GM13977 (cell line): ENCODE results near the gene CTIF.

ENCODE experiments used
- DNase-seq: peaks from one replicate; pipeline ENCODE4 v3.0.0; 2012; ENCODE audit warnings: low spot score
- in situ Hi-C: fragments of 300-500 bp; cut with MboI; formaldehyde crosslinking; loops from one replicate; pipeline ENCODE4 v1.12.0; 2022; ENCODE audit warnings: low sequenced_read_pairs, low pct_unique_long_range_greater_than_20kb, mixed read lengths, inconsistent platforms; ENCODE audit not compliant: unreplicated experiment
- TF ChIP-seq, protein P1 (sequence below): IDR thresholded peaks from 2 replicates; pipeline ENCODE4 v1.5.1; 2012; ENCODE audit warnings: mild to moderate bottlenecking, control low read depth; ENCODE audit not compliant: insufficient read depth; ENCODE audit errors: extremely low read depth, missing control alignments

Gene CTIF

DNA sequence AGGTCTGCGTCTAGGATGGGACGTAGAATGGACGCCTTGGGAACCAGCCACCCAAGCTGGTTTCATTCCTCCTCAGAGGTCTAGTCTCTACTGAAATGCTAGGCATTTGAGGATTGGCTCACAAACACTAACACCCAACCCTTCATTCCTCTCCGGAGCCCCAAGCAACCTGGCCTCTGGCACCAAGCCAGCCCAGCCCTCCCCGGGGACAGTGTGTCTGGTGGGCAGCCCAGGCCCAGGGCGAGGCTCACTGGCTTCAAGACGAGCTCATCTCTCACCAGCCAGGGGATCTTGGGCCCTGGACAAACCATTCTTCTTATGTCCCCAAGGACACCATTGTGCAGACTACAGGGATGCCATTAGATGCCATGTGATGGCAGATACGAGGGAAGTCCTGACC is 182.5 kb downstream of the CTIF start:
- DNase-seq = no peak
- TF ChIP-seq, protein P1, sequence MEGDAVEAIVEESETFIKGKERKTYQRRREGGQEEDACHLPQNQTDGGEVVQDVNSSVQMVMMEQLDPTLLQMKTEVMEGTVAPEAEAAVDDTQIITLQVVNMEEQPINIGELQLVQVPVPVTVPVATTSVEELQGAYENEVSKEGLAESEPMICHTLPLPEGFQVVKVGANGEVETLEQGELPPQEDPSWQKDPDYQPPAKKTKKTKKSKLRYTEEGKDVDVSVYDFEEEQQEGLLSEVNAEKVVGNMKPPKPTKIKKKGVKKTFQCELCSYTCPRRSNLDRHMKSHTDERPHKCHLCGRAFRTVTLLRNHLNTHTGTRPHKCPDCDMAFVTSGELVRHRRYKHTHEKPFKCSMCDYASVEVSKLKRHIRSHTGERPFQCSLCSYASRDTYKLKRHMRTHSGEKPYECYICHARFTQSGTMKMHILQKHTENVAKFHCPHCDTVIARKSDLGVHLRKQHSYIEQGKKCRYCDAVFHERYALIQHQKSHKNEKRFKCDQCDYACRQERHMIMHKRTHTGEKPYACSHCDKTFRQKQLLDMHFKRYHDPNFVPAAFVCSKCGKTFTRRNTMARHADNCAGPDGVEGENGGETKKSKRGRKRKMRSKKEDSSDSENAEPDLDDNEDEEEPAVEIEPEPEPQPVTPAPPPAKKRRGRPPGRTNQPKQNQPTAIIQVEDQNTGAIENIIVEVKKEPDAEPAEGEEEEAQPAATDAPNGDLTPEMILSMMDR = no peak
- in situ Hi-C loops = no loop called here

- DNase-seq = no peak
- in situ Hi-C loops = no loop called here
- TF ChIP-seq, protein P1 = no peak
Observed at GRCh38 chr18:48723016-48723415, 184.2 kb downstream of the CTIF start.

DNA sequence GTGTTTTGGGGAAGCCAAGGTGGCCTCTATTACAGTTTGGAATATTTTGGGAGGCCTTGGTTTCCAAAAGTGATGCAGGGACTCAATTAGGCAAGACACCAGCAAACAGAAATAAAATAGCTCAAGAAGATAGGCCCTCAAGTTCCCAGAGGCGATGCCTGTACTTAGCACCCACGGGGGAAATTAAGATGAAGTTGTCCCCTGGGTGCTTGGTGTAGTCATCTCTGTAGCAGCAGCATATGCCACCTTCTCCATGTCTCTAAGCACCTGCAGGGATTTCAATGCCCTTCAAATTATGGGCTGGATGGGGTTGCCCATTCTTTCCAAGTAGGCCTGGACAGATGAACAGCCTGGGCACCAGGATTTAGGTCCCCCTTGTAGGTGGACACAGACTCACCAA is 185.0 kb downstream of the CTIF start:
- no peak for DNase-seq
- in situ Hi-C loops = no loop called here
- TF ChIP-seq, protein P1 = no peak

DNA sequence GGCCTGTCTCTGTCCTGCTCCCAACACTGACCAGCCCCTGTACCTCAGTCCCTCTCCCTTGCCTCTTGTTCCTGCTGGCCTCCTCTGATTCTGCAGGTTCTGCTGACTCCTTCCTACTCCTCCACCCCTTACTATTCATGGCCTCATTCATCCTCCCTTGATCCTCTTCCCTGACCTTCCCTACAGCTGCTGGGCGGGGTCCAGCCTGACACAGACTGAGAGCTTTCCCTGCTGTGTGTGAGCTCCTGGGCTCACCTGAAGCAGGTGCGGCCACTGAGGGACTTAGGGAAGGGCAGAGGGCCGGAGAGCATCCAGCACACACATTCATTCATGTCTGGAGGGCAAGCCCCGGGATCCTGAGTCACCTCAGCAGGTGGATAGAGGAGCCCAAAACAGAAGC is 185.6 kb downstream of the CTIF start:
- TF ChIP-seq, protein P1 = no peak
- no peak for DNase-seq
- in situ Hi-C loops = no loop called here

GRCh38 chr18:48724939-48725338 is 186.1 kb downstream of the CTIF start:
- TF ChIP-seq, protein P1 = no peak
- in situ Hi-C loops = no loop called here
- DNase-seq = no peak

GRCh38 chr18:48725562-48725961 is 186.7 kb downstream of the CTIF start:
- DNase-seq = no peak
- in situ Hi-C loops = no loop called here
- TF ChIP-seq, protein P1 = no peak

GRCh38 chr18:48727681-48728080 is 188.8 kb downstream of the CTIF start:
- DNase-seq = no peak
- TF ChIP-seq, protein P1 = no peak
- in situ Hi-C loops = no loop called here
